Ovary (tissue), 3 donors: ENCODE measurements around the gene PRAMEF33.
"Not testable (repeated sequence)": the region's sequence is repeated elsewhere in the genome, so short reads cannot be mapped to it uniquely, and the experiment has no call there.

Experiments
- EP300 ChIP-seq: sonication (generic); formaldehyde crosslinking; IDR thresholded peaks from one replicate; pipeline ENCODE4 v1.6.1; 2017; ENCODE audit warnings: antibody characterized with exemption
- POLR2A ChIP-seq: fragments of 450-650 bp; IDR thresholded peaks from one replicate; pipeline ENCODE4 v1.6.1; 2017; ENCODE audit warnings: antibody characterized with exemption, mild to moderate bottlenecking, moderate library complexity
- TF ChIP-seq, protein P1 (sequence below), 3 donors: fragments of 450-650 bp in 2 of 3; fragments of 200-600 bp in 1 of 3; IDR thresholded peaks; one replicate each; pipeline versions ENCODE4 v1.5.1 to v1.8.0; 2016 to 2022; ENCODE audit warnings: antibody characterized with exemption in 3 of 3, mild to moderate bottlenecking in 1 of 3
- donor health status: DM: no; HTN: no; CAD: no.

DNA sequence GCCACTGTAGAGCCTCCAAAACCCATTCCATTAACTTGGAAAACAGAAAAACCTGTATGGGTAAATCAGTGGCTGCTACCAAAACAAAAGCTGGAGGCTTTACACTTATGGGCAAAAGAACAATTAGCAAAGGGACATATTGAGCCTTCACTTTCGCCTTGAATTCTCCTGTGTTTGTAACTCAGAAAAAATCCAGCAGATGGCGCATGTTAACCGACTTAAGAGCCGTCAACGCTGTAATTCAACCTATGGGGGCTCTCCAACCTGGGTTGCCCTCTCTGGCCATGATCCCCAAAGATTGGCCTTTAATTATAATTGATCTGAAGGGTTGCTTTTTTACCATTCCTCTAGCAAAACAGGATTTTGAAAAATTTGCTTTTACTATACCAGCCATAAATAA is 53.4 kb downstream of the PRAMEF33 start:
- TF ChIP-seq, protein P1, sequence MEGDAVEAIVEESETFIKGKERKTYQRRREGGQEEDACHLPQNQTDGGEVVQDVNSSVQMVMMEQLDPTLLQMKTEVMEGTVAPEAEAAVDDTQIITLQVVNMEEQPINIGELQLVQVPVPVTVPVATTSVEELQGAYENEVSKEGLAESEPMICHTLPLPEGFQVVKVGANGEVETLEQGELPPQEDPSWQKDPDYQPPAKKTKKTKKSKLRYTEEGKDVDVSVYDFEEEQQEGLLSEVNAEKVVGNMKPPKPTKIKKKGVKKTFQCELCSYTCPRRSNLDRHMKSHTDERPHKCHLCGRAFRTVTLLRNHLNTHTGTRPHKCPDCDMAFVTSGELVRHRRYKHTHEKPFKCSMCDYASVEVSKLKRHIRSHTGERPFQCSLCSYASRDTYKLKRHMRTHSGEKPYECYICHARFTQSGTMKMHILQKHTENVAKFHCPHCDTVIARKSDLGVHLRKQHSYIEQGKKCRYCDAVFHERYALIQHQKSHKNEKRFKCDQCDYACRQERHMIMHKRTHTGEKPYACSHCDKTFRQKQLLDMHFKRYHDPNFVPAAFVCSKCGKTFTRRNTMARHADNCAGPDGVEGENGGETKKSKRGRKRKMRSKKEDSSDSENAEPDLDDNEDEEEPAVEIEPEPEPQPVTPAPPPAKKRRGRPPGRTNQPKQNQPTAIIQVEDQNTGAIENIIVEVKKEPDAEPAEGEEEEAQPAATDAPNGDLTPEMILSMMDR (IDR thresholded peaks at IDR 0.05) = peak in 1 of 3 donors; percentile 46
- not testable (repeated sequence) for TF ChIP-seq POLR2A, EP300
